ENCODE data around the gene IFNA16.
"Not testable (repeated sequence)": the region's sequence is repeated elsewhere in the genome, so short reads cannot be mapped to it uniquely, and the experiment has no call there.

Gene IFNA16

GRCh38 chr9:21194867-21195776 lies 22.0 kb downstream of the IFNA16 start:
- peak; percentile 14 for DNase-seq

GRCh38 chr9:21187487-21187886 lies 29.6 kb downstream of the IFNA16 start, which contains the start of gene IFNA4:
TSS of gene IFNA4 (minus strand) at chr9:21187587. CDS start at chr9:21187531, 56 bp downstream.
- DNase-seq: not testable (repeated sequence)

- DNase-seq: peak; percentile 3
These were observed 34.0 kb downstream of the IFNA16 start for GRCh38 chr9:21182810-21183736.

GRCh38 chr9:21174671-21175070 lies 42.4 kb downstream of the IFNA16 start:
- no peak for DNase-seq

GRCh38 chr9:21172156-21172555 lies 45.0 kb downstream of the IFNA16 start:
- DNase-seq: no peak

- no peak for DNase-seq
These were observed 45.8 kb downstream of the IFNA16 start for GRCh38 chr9:21171351-21171750.

GRCh38 chr9:21166560-21166959 lies 50.6 kb downstream of the IFNA16 start, which contains the start of gene IFNA21:
TSS of gene IFNA21 (minus strand) at chr9:21166660. CDS start at chr9:21166612, 48 bp downstream.
- not testable (repeated sequence) for DNase-seq

Measured in fibroblast of skin of right biceps (primary cell).